ENCODE data around the gene KRTAP12-3. TPM values are rescaled to one million over a fixed set of nuclear protein-coding genes. Genes with fewer than 3 reads are reported as not detected.

KRTAP12-3 gene
- total and polyA plus RNA-seq, 2 donors (not counting 1 experiment from before 2014, with no cell fraction given), result not detected

GRCh38 chr21:44618504-44618903 is 39.2 kb upstream of the KRTAP12-3 start:
- Histone ChIP-seq H3K4me2 (replicated peaks; ENCODE audit: low read depth, low read length, poor library complexity, severe bottlenecking) (peak overlapping the region; percentile 41), H3K9me3 (ENCODE audit: control extremely low read depth in 1 of 3, control insufficient read depth in 2 of 3, insufficient read depth in 1 of 3, low read length in 2 of 3) (peaks cover 0 to 30% (median 8%) of the 10 kb centered on the region in 3 donors), H3K4me3 (ENCODE audit: control extremely low read depth in 1 of 5, extremely low read depth in 1 of 5, insufficient read depth in 1 of 5, low read depth in 2 of 5, low read length in 4 of 5) (no peak overlapping the region), H3K36me3 (replicated peaks in 1 of 2; ENCODE audit: control extremely low read depth in 1 of 2, control insufficient read depth in 1 of 2, extremely low read depth in 1 of 2, insufficient read depth in 2 of 2, low read length in 1 of 2) (no peaks in the 10 kb centered on the region), H3K79me2 (ENCODE audit: control insufficient read depth, insufficient read depth, low read length) (no peaks in the 10 kb centered on the region), H4K20me1 (ENCODE audit: control insufficient read depth, insufficient read depth, low read length, poor library complexity, severe bottlenecking) (no peaks in the 10 kb centered on the region), H3K27me3 (replicated peaks in 1 of 4; ENCODE audit: control extremely low read depth in 1 of 4, control insufficient read depth in 3 of 4, insufficient read depth in 4 of 4, low read length in 3 of 4) (peaks cover 0 to 3% (median 1%) of the 10 kb centered on the region in 4 experiments), H3K9ac (ENCODE audit: low read length) (peak overlapping the region; percentile 21), H2AFZ (ENCODE audit: insufficient read depth, low read depth, low read length, poor library complexity, severe bottlenecking) (peak overlapping the region; percentile 75), H3K4me1 (ENCODE audit: control insufficient read depth in 2 of 2, insufficient read depth in 2 of 2, low read length in 2 of 2) (peaks cover 11 to 13% of the 10 kb centered on the region in 2 donors), H3K27ac (ENCODE audit: low read length in 2 of 2) (peak overlapping the region in 1 of 2 donors; percentile 63)
- ChIA-PET POLR2A (no interaction called here), CTCF (no interaction called here)
- TF ChIP-seq EZH2 (IDR thresholded peaks at IDR 0.05; ENCODE audit: borderline replicate concordance, insufficient read depth, low read depth, low read length, poor library complexity, severe bottlenecking), result no peak
- no peak for TF ChIP-seq CTCF (IDR thresholded peaks at IDR 0.05)
- ATAC-seq (ENCODE audit: low read depth), result no peak
- no peak for DNase-seq
- peak overlapping the region; percentile 74 for H3K27ac Mint-ChIP-seq
- WGBS (ENCODE audit: insufficient coverage), result no CpG with 5 or more reads among the region's 4 CpGs
- no peak overlapping the region for H3K4me3 Mint-ChIP-seq
- H3K9me3 Mint-ChIP-seq (ENCODE audit: insufficient read depth), result peaks cover 22% of the 10 kb centered on the region
- H3K27me3 Mint-ChIP-seq, result peaks cover 7% of the 10 kb centered on the region
- peaks cover 14% of the 10 kb centered on the region for H3K4me1 Mint-ChIP-seq
- intact Hi-C loops (cut with micrococcal nuclease), result no loop called here

GRCh38 chr21:44618909-44619308 is 38.8 kb upstream of the KRTAP12-3 start:
- Histone ChIP-seq H4K20me1 (ENCODE audit: control insufficient read depth, insufficient read depth, low read length, poor library complexity, severe bottlenecking) (no peaks in the 10 kb centered on the region), H3K36me3 (replicated peaks in 1 of 2; ENCODE audit: control extremely low read depth in 1 of 2, control insufficient read depth in 1 of 2, extremely low read depth in 1 of 2, insufficient read depth in 2 of 2, low read length in 1 of 2) (no peaks in the 10 kb centered on the region), H3K4me1 (ENCODE audit: control insufficient read depth in 2 of 2, insufficient read depth in 2 of 2, low read length in 2 of 2) (peaks cover 11 to 13% of the 10 kb centered on the region in 2 donors), H3K9ac (ENCODE audit: low read length) (peak overlapping the region; percentile 21), H3K27ac (ENCODE audit: low read length in 2 of 2) (peak overlapping the region in 1 of 2 donors; percentile 63), H3K9me3 (ENCODE audit: control extremely low read depth in 1 of 3, control insufficient read depth in 2 of 3, insufficient read depth in 1 of 3, low read length in 2 of 3) (peaks cover 0 to 30% (median 12%) of the 10 kb centered on the region in 3 donors), H3K79me2 (ENCODE audit: control insufficient read depth, insufficient read depth, low read length) (no peaks in the 10 kb centered on the region), H3K27me3 (replicated peaks in 1 of 4; ENCODE audit: control extremely low read depth in 1 of 4, control insufficient read depth in 3 of 4, insufficient read depth in 4 of 4, low read length in 3 of 4) (peaks cover 0 to 3% (median 1%) of the 10 kb centered on the region in 4 experiments), H3K4me3 (ENCODE audit: control extremely low read depth in 1 of 5, extremely low read depth in 1 of 5, insufficient read depth in 1 of 5, low read depth in 2 of 5, low read length in 4 of 5) (peak overlapping the region in 1 of 5 experiments; percentile 37), H2AFZ (ENCODE audit: insufficient read depth, low read depth, low read length, poor library complexity, severe bottlenecking) (peak overlapping the region; percentile 75), H3K4me2 (replicated peaks; ENCODE audit: low read depth, low read length, poor library complexity, severe bottlenecking) (peak overlapping the region; percentile 41)
- POLR2A ChIA-PET, result no interaction called here
- ATAC-seq (ENCODE audit: low read depth), result peak; percentile 33
- H3K4me3 Mint-ChIP-seq, result no peak overlapping the region
- WGBS (ENCODE audit: insufficient coverage), result 88% methylated on average over 1 of the region's 3 CpGs
- intact Hi-C loops (cut with micrococcal nuclease), result no loop called here
- no peak for TF ChIP-seq CTCF (IDR thresholded peaks at IDR 0.05)
- no peak for TF ChIP-seq EZH2 (IDR thresholded peaks at IDR 0.05; ENCODE audit: borderline replicate concordance, insufficient read depth, low read depth, low read length, poor library complexity, severe bottlenecking)
- CTCF ChIA-PET, result no interaction called here
- peak overlapping the region; percentile 74 for H3K27ac Mint-ChIP-seq
- H3K27me3 Mint-ChIP-seq, result peaks cover 7% of the 10 kb centered on the region
- DNase-seq, result peak; percentile 18
- H3K4me1 Mint-ChIP-seq, result peaks cover 14% of the 10 kb centered on the region
- peaks cover 22% of the 10 kb centered on the region for H3K9me3 Mint-ChIP-seq (ENCODE audit: insufficient read depth)
